Adipose tissue (tissue), 3 donors: ENCODE results near the gene PODXL2. TPM values are rescaled to one million over a fixed set of nuclear protein-coding genes. Genes with fewer than 3 reads are reported as not detected.
"Not testable (repeated sequence)": the region's sequence is repeated elsewhere in the genome, so short reads cannot be mapped to it uniquely, and the experiment has no call there.

ENCODE experiments used
- H3K27ac ChIP-seq: one replicate; pipeline ENCODE4 v1.5.1; 2013; ENCODE audit warnings: low read depth, low read length
- WGBS, 3 donors: extraction: QIAGEN DNeasy Blood & Tissue Kit; methylation state at CpG; one replicate each; pipeline ENCODE4 v1.1.7; 2013; 5-methylcytosine and 5-hydroxymethylcytosine counted together
- polyA plus RNA-seq, 3 donors: library from polyadenylated mRNA; stranded (reverse); fragments of 200-250 nt; gene quantifications; one replicate each; pipeline ENCODE4 v1.2.3, GENCODE V29; 2013
- donor health status: healthy with polysubstance abuse.
- donor health status: Bipolar disorder and iron deficiency.
- donor health status: healthy.

PODXL2 gene
- polyA plus RNA-seq, 3 donors, result 1.6 to 7.2 (median 4.3) TPM

DNA sequence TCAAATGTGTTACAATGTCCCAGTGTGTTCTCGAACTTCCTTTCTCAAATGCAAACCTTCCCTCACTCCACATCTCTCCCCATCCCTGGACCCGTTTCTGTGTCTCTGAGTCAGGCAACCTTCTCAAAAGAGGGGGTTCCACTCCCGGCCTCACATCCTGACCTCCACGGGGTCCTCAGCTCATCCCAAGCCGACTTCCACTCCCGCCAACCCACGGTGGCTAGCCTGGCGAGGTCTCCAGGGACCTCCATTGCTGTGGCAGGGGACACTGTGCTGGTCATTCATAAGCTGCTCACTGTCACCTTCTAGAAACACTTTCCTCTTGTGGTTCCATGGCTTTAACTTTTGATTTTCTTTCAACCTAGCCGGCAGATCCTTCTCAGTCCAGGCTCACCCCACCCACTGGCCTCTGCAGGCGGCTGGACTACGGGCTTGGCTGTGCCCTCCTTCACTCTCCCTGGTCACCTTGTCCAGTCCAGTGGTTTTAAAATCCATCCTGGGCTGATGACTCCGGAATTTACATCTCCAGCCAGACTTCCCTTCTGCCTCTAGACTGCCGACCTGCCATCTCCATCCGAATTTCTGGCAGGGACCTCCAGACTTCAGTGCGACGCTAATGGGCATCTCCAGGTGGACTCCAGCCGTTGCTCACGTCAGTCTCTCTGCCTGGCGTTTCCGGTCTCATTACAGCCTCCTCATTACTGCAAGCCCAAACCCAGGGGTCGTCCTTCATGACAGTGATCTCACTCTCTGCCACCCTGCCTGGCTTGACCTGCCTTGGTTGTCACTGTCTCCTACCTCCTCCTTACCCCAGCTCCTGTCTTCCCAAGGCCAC is 63.7 kb downstream of the PODXL2 start:
- 83 to 88% (median 88%) methylated on average over 21 of the region's 21 CpGs for WGBS, 3 donors
- no peak overlapping the region for H3K27ac ChIP-seq

- 84 to 93% (median 91%) methylated on average over 7 of the region's 7 CpGs for WGBS, 3 donors
- no peak overlapping the region for H3K27ac ChIP-seq
These were observed 64.4 kb downstream of the PODXL2 start for GRCh38 chr3:127693336-127693843.

DNA sequence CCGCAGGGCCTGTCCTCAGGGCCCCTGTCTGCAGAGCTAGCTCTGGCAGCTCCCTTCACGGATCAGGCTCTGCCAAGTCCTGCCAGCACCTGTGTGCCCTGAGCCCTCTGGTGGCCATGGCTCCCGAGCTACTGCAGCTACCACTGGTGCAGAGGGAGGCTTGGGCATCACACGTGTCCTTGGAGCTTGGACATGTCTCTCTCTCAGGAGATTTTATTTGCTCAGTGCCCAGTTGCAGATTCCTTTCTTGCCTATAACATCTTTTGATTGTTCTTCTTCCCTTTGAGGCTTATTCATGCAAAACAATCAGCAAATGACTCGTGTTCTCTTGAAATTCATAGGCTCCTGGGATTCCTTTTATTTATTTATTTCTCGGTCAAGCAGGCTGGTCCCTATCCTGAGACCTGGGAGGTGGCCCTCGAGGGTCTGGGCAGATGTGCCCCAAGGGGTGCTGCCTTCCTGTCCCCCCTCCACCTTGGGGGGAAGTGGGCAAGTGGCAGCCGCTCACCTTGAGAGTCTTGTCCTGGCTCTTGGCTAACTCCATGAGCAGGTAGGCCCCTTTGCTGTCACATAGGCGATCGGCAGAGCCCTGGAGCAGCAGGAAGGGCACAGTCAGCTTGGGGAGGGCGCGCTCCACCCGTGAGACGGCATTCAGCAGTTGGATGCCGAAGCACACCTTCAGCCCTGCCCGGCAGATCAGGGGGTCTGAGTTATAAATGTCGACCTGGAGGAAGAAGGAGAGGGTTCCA is 65.7 kb downstream of the PODXL2 start:
- WGBS, 3 donors, result 74 to 83% (median 81%) methylated on average over 17 of the region's 17 CpGs
- no peak overlapping the region for H3K27ac ChIP-seq

DNA sequence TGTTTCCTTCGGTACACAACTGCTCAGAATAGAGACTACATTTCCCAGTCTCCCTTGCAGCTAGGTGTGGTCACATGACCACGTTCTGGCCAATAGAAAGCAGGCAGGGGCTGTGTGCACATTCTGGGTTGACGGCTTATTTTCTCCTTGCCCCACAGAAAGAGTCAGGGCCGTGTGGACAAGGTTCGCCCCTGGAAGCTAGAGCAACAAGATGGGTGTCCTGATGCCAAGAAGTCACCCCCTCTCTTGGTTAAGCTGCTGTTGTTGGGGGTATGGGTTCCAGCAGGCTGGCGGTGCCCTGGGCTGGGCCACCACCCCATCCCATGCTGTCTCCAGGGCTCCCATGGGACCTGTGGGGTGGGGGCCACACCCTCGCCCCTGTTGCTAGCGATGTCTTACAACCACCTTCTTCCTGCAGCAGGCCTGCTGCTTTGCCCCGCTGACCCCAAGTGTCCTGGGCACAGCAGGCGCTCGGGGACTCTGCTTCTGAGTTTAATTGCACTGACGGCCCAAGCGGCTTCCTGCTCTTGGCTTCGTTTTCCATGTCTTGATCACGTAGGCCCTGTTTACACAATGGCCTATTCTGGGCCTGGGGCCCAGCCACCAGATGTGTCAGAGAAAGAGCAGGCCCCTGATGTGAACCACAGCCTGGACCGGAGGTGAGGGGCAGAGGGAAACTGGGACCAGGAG is 68.7 kb downstream of the PODXL2 start:
- H3K27ac ChIP-seq, result no peak overlapping the region
- WGBS, 3 donors, result 27 to 39% (median 30%) methylated on average over 16 of the region's 16 CpGs

GRCh38 chr3:127698286-127698685 is 69.3 kb downstream of the PODXL2 start:
- no peak overlapping the region for H3K27ac ChIP-seq
- WGBS, 3 donors, result 46 to 84% (median 64%) methylated on average over 3 of the region's 3 CpGs

DNA sequence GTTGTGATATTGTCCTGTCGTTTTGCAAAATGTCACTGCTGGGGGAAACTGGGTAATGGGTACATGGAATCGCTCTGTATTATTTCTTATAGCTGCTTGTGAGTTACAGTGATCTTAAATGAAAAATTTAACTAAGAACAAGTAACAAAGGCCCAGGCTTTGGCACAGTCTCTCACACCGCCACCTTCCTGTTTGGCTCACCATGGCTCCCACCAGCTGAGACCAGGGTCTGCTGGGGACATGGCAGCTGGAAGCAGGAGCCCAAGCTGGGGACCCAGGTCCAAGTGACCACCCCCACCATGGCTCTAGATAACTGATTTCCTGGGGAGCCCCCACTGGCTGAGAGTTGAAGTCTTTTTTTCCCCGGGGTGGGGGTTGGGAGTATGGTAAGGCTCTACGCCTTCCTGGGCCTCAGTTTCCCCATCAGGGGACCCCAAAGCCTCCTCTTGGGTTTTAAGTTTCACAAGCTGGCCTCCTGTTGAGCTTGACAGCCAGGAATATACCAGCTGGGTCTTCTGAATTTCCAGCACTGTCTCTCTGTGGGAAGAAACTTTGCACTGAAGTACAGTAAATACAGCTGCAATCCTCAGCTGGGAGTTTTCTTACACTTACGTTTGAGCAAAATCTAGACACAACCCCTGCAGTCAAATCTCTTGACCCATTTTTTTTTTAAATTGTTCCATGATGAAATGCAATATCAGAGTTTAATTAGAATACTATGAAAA is 69.9 kb downstream of the PODXL2 start:
- WGBS, 3 donors, result 66 to 77% (median 70%) methylated on average over 6 of the region's 6 CpGs
- H3K27ac ChIP-seq, result no peak overlapping the region

GRCh38 chr3:127699416-127700300 is 70.7 kb downstream of the PODXL2 start:
- 75 to 80% (median 77%) methylated on average over 9 of the region's 9 CpGs for WGBS, 3 donors
- H3K27ac ChIP-seq, result no peak overlapping the region

DNA sequence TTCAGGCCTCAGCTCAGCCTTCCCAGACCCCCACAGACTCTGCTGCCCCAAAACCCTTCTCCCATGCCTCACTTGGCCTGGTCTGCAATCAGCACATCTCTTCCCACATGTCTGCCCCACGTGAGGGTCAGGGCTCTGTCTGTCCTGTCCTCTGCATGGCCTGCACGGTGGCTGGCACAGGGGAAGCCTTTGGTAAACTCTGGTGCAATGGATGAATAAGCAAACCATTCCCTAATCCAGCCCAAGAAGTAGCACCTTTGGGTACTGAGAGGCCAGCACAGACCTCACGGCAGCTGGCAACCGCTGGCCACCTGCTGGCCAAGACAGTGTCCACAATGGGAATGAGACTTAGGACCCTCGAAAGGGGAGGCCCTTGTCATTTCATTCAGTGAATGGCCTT is 71.4 kb downstream of the PODXL2 start:
- H3K27ac ChIP-seq, result no peak overlapping the region
- 71 to 87% (median 80%) methylated on average over 5 of the region's 5 CpGs for whole genome bisulfite sequencing, 3 donors

DNA sequence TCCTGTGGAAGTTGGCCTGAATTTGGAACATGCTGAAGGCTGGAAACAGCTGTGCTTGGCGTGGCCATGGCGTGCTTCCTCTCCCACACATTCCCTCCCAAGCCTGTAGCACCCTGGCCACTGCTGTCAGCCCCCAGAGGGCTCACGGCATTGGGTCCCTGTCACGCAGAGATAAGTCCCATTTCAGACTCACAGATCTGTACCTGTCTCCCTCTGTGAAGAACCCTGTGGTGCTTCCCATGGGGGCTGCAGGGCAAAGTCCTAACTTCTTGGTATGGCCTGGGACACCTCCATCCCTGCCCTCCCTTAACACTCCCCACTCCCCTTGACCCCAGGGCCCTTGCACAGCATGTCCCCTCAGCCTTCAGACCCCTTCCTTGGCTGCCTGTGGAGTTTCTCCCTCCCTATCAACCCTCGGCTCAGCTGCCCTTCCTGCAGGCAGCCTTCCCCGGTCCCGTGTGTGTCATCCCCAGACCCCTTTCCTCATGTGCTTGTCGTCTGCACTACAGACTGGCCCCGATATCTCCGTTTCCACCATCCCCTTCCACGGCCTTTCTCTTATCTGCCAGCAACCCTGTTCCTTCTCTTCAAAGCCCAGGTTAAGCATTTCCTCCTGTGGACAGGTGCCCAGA is 72.4 kb downstream of the PODXL2 start:
- WGBS, 3 donors, result 60 to 81% (median 73%) methylated on average over 11 of the region's 11 CpGs
- H3K27ac ChIP-seq, result no peak overlapping the region

GRCh38 chr3:127702151-127702578 is 73.2 kb downstream of the PODXL2 start:
- WGBS, 3 donors, result 49 to 53% (median 52%) methylated on average over 4 of the region's 4 CpGs
- no peak overlapping the region for H3K27ac ChIP-seq

GRCh38 chr3:127704840-127705239 is 75.9 kb downstream of the PODXL2 start:
- not testable (repeated sequence) for H3K27ac ChIP-seq
- 81 to 97% (median 90%) methylated on average over 4 of the region's 4 CpGs for WGBS, 3 donors

DNA sequence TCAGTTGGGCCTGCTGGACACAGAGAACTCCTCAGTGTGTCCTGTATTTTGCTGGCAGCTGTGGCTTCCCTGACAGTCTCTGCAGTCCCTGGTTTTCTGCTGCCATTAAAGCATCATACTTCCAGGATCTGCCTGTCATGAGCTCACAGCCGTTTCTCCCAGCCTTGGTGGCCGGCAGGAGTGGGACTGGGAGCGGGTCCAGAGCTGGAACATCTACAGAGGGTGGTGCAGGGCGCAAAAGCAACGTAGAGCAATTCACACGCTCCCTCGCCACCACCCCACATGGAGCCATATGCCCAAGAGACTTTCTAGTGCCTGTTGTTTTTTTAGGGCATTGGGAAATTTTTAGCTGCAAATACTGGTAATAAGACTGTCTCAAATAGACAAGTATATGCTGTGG is 77.3 kb downstream of the PODXL2 start:
- H3K27ac ChIP-seq, result no peak overlapping the region
- WGBS, 3 donors, result 57 to 76% (median 75%) methylated on average over 7 of the region's 7 CpGs

DNA sequence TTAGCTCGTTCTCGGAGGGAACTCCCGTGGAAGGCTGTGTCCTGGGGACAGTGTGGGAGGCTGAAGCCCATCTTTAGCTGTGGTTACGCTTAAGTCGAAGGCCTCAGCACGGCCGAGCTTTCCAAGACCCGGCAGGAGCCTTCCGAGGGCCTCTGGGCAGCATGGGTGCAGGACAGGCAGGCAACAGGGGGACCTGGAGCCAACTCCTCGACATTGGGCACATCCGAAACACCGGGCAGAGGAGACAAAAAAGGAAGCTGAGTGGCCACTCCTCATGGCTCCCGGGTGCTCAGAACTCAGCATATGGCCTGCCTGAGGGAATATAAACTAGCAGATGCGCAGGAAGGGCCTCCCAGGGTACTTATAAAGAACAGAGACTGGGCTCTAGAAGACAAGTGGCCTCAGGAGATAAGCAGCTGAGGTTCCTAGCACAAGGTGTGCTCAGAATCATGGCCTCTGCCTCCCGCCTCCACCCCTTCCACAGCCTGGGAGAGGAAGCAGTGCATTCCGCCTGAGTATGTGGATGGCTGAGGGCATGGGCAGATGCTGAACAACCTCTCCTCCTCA is 77.9 kb downstream of the PODXL2 start:
- H3K27ac ChIP-seq, result no peak overlapping the region
- WGBS, 3 donors, result 80 to 87% (median 85%) methylated on average over 16 of the region's 16 CpGs

- no peak overlapping the region for H3K27ac ChIP-seq
- WGBS, 3 donors, result 41 to 55% (median 44%) methylated on average over 13 of the region's 13 CpGs
These were observed 78.9 kb downstream of the PODXL2 start for GRCh38 chr3:127707851-127708411.

- no peak overlapping the region for H3K27ac ChIP-seq
- WGBS, 3 donors, result 64 to 87% (median 76%) methylated on average over 2 of the region's 2 CpGs
These were observed 79.9 kb downstream of the PODXL2 start for GRCh38 chr3:127708837-127709236.

GRCh38 chr3:127709320-127710060 is 80.5 kb downstream of the PODXL2 start:
- WGBS, 3 donors, result 69 to 76% (median 73%) methylated on average over 3 of the region's 3 CpGs
- H3K27ac ChIP-seq, result no peak overlapping the region
